ENCODE data around the gene TOM1L1. TPM values are rescaled to one million over a fixed set of nuclear protein-coding genes. Genes with fewer than 3 reads are reported as not detected.
A peak's percentile ranks its signal among the peaks of the same experiment; 100 is the strongest.

The TOM1L1 gene
- total RNA-seq, 1 donor from 2014 or later, result 33.6 TPM

GRCh38 chr17:54899721-54900456 is 763 bp upstream of the TOM1L1 start:
- H3K4me1 ChIP-seq, result no peaks in the 10 kb centered on the region
- intact Hi-C loops (cut with DNase I), result no loop called here
- H3K27ac ChIP-seq, result peak overlapping the region; percentile 74
- ATAC-seq, result no peak
- DNase-seq, result no peak
- H3K36me3 ChIP-seq, result no peaks in the 10 kb centered on the region
- H3K4me3 ChIP-seq, result peak overlapping the region; percentile 53
- H3K27me3 ChIP-seq, result peaks cover 5% of the 10 kb centered on the region
- no peak for TF ChIP-seq CTCF (IDR thresholded peaks at IDR 0.05)
- no peaks in the 10 kb centered on the region for H3K9me3 ChIP-seq

- peak; percentile 42 for ATAC-seq
- peak overlapping the region; percentile 74 for H3K27ac ChIP-seq
- H3K4me1 ChIP-seq, result no peaks in the 10 kb centered on the region
- peaks cover 5% of the 10 kb centered on the region for H3K27me3 ChIP-seq
- no peaks in the 10 kb centered on the region for H3K36me3 ChIP-seq
- H3K4me3 ChIP-seq, result peak overlapping the region; percentile 53
- intact Hi-C loops (cut with DNase I), result no loop called here
- DNase-seq, result no peak
- H3K9me3 ChIP-seq, result no peaks in the 10 kb centered on the region
- TF ChIP-seq CTCF (IDR thresholded peaks at IDR 0.05), result no peak
These were observed 674 bp downstream of the TOM1L1 start for GRCh38 chr17:54901230-54901822.

GRCh38 chr17:54902017-54902416 is 1.4 kb downstream of the TOM1L1 start:
- no peak for TF ChIP-seq CTCF (IDR thresholded peaks at IDR 0.05)
- ATAC-seq (no peak), DNase-seq (no peak)
- Histone ChIP-seq H3K27me3 (peaks cover 5% of the 10 kb centered on the region), H3K9me3 (no peaks in the 10 kb centered on the region), H3K4me1 (no peaks in the 10 kb centered on the region), H3K36me3 (no peaks in the 10 kb centered on the region), H3K27ac (peak overlapping the region; percentile 74), H3K4me3 (peak overlapping the region; percentile 53)
- intact Hi-C loops (cut with DNase I), result no loop called here

GRCh38 chr17:54902611-54903010 is 2.0 kb downstream of the TOM1L1 start:
- no peak overlapping the region for H3K27ac ChIP-seq
- intact Hi-C loops (cut with DNase I), result no loop called here
- DNase-seq, result no peak

GRCh38 chr17:54903375-54903774 is 2.7 kb downstream of the TOM1L1 start:
- intact Hi-C loops (cut with DNase I), result no loop called here
- Histone ChIP-seq H3K27me3 (peaks cover 5% of the 10 kb centered on the region), H3K27ac (no peak overlapping the region), H3K4me1 (no peaks in the 10 kb centered on the region), H3K9me3 (no peaks in the 10 kb centered on the region), H3K36me3 (no peaks in the 10 kb centered on the region), H3K4me3 (no peak overlapping the region)
- peak; percentile 81 for DNase-seq
- peak; percentile 56 for ATAC-seq
- no peak for TF ChIP-seq CTCF (IDR thresholded peaks at IDR 0.05)

More at GRCh38 chr17:54902611-54903010, 2.0 kb downstream of the TOM1L1 start:
- H3K27me3 ChIP-seq, result peaks cover 5% of the 10 kb centered on the region
- no peaks in the 10 kb centered on the region for H3K36me3 ChIP-seq
- TF ChIP-seq CTCF (IDR thresholded peaks at IDR 0.05), result no peak
- H3K4me1 ChIP-seq, result no peaks in the 10 kb centered on the region
- no peaks in the 10 kb centered on the region for H3K9me3 ChIP-seq
- no peak for ATAC-seq
- no peak overlapping the region for H3K4me3 ChIP-seq
